Activated CD8-positive, alpha-beta memory T cell treated with anti-CD3 and anti-CD28 coated beads, Interleukin-2, amount 10 ng/mL, durations not matched to agents 7 days and 5 days (primary cell): ENCODE data around the gene SFTPB. TPM values are rescaled to one million over a fixed set of nuclear protein-coding genes. Genes with fewer than 3 reads are reported as not detected.
"Not testable (repeated sequence)": the region's sequence is repeated elsewhere in the genome, so short reads cannot be mapped to it uniquely, and the experiment has no call there.

Experiments
- ATAC-seq: fragments of 150-1000 bp; cut with Tn5 transposase; one replicate; pipeline ENCODE4 v1.10.0; 2021; ENCODE audit warnings: moderate library complexity
- CTCF ChIA-PET: fragments of 350-600 bp; sonication (Branson Sonifier 250); formaldehyde crosslinking; loops from one replicate; lab custom pipeline; 2021; ENCODE audit warnings: antibody characterized with exemption; lab: Charles Lee
- DNase-seq: peaks from one replicate; pipeline ENCODE4 v3.0.0-alpha.2; 2020
- H3K27ac Mint-ChIP-seq: one replicate; pipeline ENCODE4 v1.8.0; 2021; ENCODE audit warnings: mild to moderate bottlenecking, mixed read lengths
- H3K27me3 Mint-ChIP-seq: one replicate; pipeline ENCODE4 v1.8.0; 2021; ENCODE audit warnings: mixed read lengths
- H3K36me3 Mint-ChIP-seq: one replicate; pipeline ENCODE4 v1.8.0; 2021; ENCODE audit warnings: mild to moderate bottlenecking, mixed read lengths
- H3K4me1 Mint-ChIP-seq: one replicate; pipeline ENCODE4 v1.8.0; 2021; ENCODE audit warnings: mixed read lengths
- H3K4me3 Mint-ChIP-seq: one replicate; pipeline ENCODE4 v1.8.0; 2021; ENCODE audit warnings: mild to moderate bottlenecking, moderate library complexity, mixed read lengths
- H3K9me3 Mint-ChIP-seq: one replicate; pipeline ENCODE4 v1.8.0; 2022; ENCODE audit warnings: low read depth, mixed read lengths
- total RNA-seq, 2 experiments: library from RNA; stranded (reverse); gene quantifications; one replicate each; pipeline ENCODE4 v1.2.3, GENCODE V29; 2021

The SFTPB gene
- total RNA-seq, 2 experiments from 2014 or later = not detected

DNA sequence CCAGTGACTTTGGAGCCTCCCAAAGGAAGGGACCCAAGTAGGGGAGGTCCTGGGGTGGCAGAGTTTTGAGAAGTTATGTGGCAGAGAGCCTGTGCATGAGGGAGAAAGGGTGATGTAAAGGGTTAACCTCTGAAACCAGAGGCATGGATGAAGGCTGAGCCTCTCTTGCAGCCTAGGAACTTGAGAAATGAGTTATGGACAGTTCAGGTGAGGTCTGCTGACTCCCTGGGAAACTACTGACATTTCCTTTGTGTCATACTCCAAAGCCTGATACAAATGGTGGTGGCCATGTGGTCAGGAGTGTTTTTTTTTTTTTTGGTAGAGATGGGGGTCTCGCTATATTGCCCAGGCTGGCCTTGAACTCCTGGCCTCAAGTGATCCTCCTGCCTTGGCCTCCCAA, 13.8 kb upstream of the SFTPB start:
- no peak for ATAC-seq
- peaks cover 13% of the 10 kb centered on the region for H3K27me3 Mint-ChIP-seq
- peak overlapping the region; percentile 72 for H3K4me3 Mint-ChIP-seq
- H3K36me3 Mint-ChIP-seq = peaks cover 7% of the 10 kb centered on the region
- CTCF ChIA-PET = interaction anchor here (1.3 to 9.6 kb wide), 6 partner anchors 11 to 399 kb away, joined by 4 to 189 read pairs (median 8); partner anchors contain the start of gene GNLY
- no peak for DNase-seq
- peaks cover 32% of the 10 kb centered on the region for H3K4me1 Mint-ChIP-seq
- H3K27ac Mint-ChIP-seq = peak overlapping the region; percentile 82
- peaks cover 1% of the 10 kb centered on the region for H3K9me3 Mint-ChIP-seq

DNA sequence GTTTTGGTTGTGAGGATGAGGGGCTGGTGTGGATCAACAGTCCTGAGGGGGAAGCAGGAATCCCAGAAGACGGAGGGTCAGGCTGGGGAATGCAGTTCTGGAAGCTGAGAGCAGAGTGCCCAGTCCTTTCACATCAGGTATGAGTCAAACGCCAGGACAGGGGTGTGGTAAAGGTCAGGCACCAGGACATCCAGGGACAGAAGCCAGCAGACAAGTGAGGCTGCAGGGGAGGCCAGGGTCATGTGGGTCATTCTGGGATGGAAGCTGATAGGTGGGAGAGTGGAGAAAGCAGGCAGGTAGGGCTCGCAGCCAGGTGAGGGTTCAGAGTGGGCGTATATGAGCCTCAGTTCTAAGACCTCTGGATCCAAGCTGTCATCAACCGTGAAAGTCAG, 13.4 kb upstream of the SFTPB start:
- H3K36me3 Mint-ChIP-seq = peaks cover 7% of the 10 kb centered on the region
- H3K27ac Mint-ChIP-seq = peak overlapping the region; percentile 82
- CTCF ChIA-PET = interaction anchor here (1.1 to 9.6 kb wide), 9 partner anchors 11 to 399 kb away, joined by 3 to 189 read pairs (median 6); partner anchors contain the start of gene GNLY
- peak overlapping the region; percentile 72 for H3K4me3 Mint-ChIP-seq
- no peak for ATAC-seq
- peaks cover 1% of the 10 kb centered on the region for H3K9me3 Mint-ChIP-seq
- DNase-seq = no peak
- H3K4me1 Mint-ChIP-seq = peaks cover 32% of the 10 kb centered on the region
- peaks cover 12% of the 10 kb centered on the region for H3K27me3 Mint-ChIP-seq

GRCh38 chr2:85680707-85681371, 12.8 kb upstream of the SFTPB start:
- ATAC-seq (peak; percentile 56), DNase-seq (no peak)
- Mint-ChIP-seq H3K4me1 (peaks cover 32% of the 10 kb centered on the region), H3K36me3 (peaks cover 7% of the 10 kb centered on the region), H3K9me3 (peaks cover 1% of the 10 kb centered on the region), H3K27me3 (peaks cover 9% of the 10 kb centered on the region), H3K27ac (peak overlapping the region; percentile 82), H3K4me3 (peak overlapping the region; percentile 72)
- CTCF ChIA-PET = interaction anchor here (0.6 to 9.6 kb wide), 15 partner anchors 12 to 399 kb away, joined by 3 to 189 read pairs (median 6); partner anchors contain the start of gene GNLY

DNA sequence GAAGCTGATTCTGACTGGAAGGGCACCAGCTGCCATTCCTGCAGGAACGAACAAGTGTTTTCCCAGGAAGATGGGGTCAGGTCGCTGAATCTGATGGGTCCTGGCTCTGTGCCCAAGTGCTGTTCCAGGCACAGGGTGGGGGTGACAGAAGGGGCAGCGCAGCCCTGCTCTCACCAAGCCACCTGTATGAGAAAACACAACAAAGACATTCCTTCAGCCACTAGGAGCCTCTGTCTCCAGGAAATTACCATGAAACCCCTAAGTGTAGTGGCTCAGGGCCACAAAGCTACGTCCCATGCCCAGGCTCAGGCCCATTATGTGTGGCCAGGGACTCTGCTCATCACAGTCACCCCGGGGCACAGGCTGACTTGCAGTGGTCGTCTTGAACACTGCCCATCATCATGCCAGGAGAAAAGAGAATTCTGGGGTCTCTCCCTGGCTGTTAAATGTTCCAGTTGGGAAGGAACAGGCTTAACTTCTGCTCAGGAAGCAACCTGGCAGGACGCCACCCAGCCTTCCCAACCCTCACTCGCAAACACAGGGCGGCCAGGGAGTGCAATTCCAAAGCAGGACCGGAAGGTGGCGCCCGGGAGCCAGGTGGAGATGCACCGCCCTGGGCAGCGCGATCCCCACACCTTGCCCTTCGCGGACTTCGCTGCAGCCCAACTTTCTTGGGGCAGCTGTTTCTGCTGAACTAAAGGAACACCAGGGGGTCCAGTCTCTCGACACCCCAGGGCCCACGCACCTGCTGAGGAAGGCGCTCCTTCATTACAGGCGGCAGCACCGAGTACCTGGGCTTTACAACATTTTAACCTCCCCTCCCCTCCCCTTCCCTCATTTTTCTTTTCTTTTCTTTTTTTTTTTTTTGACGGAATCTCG, 11.0 kb upstream of the SFTPB start:
- peaks cover 32% of the 10 kb centered on the region for H3K4me1 Mint-ChIP-seq
- H3K27ac Mint-ChIP-seq = peak overlapping the region; percentile 34
- peaks cover 1% of the 10 kb centered on the region for H3K9me3 Mint-ChIP-seq
- no peak overlapping the region for H3K4me3 Mint-ChIP-seq
- DNase-seq = peak; percentile 84
- peaks cover 12% of the 10 kb centered on the region for H3K27me3 Mint-ChIP-seq
- ATAC-seq = peak; percentile 88
- H3K36me3 Mint-ChIP-seq = peaks cover 7% of the 10 kb centered on the region
- CTCF ChIA-PET = interaction anchor here (0.6 to 9.6 kb wide), 32 partner anchors 9 to 382 kb away, joined by 3 to 189 read pairs (median 3); partner anchors contain the start of genes GNLY and SFTPB

DNA sequence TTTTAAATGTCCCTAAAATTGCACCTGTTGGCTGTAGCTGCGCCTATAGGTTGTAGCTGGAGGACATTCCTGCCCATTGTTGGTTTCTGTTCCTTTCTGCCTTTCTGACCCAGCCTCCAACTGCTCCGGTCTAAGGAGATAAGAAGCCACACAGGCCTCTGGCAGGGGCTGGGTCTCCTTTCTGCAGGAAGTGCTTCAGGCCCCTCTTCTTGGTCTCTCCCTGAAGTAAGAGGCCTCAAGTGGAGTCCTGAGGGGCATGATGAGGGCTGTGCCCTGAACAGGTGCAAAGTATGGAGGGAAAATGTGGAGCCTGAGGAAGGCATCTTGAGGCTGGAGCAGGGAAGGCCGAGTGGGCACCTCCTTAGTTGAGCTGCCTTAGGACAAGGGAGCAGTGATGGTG, 10.4 kb upstream of the SFTPB start:
- H3K4me1 Mint-ChIP-seq = peaks cover 32% of the 10 kb centered on the region
- DNase-seq = no peak
- H3K4me3 Mint-ChIP-seq = no peak overlapping the region
- ATAC-seq = no peak
- peaks cover 1% of the 10 kb centered on the region for H3K9me3 Mint-ChIP-seq
- no peak overlapping the region for H3K27ac Mint-ChIP-seq
- CTCF ChIA-PET = interaction anchor here (0.7 to 9.6 kb wide), 16 partner anchors 8 to 316 kb away, joined by 3 to 189 read pairs (median 6); partner anchors contain the start of gene GNLY
- peaks cover 12% of the 10 kb centered on the region for H3K27me3 Mint-ChIP-seq
- H3K36me3 Mint-ChIP-seq = peaks cover 7% of the 10 kb centered on the region

GRCh38 chr2:85675866-85676548, 8.0 kb upstream of the SFTPB start:
- Mint-ChIP-seq H3K27ac (no peak overlapping the region), H3K4me3 (no peak overlapping the region), H3K4me1 (peaks cover 20% of the 10 kb centered on the region), H3K27me3 (peaks cover 12% of the 10 kb centered on the region), H3K36me3 (peaks cover 2% of the 10 kb centered on the region), H3K9me3 (peaks cover 1% of the 10 kb centered on the region)
- DNase-seq (no peak), ATAC-seq (no peak)
- CTCF ChIA-PET = interaction anchor here (0.6 to 2.0 kb wide), 12 partner anchors 13 to 139 kb away, joined by 3 to 12 read pairs (median 3); no protein-coding TSS in a partner anchor

DNA sequence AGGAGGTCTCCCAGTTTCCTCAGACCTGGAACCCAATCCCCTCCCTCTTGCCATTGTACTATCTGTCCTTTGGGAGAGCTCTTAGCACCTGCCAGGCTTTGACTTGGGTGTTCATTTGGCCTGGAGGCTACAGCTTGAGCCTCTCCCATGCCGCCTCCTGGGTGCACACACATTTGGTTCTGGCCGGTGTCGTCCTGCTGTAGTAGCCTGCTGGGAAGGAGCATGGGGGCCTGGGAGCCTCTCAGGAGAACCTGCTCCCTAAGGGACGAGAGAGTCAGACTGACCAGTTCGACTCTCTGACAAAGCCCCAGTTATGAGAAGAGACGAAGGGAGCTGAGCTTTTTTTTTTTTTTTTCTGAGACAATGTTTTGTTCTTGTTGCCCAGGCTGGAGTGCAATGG, 7.4 kb upstream of the SFTPB start:
- CTCF ChIA-PET = interaction anchor here (1.0 to 2.0 kb wide), 5 partner anchors 28 to 128 kb away, joined by 3 to 6 read pairs (median 3); no protein-coding TSS in a partner anchor
- Mint-ChIP-seq H3K4me3 (no peak overlapping the region), H3K27me3 (peaks cover 14% of the 10 kb centered on the region), H3K4me1 (peaks cover 17% of the 10 kb centered on the region), H3K36me3 (peaks cover 2% of the 10 kb centered on the region), H3K9me3 (peaks cover 1% of the 10 kb centered on the region), H3K27ac (no peak overlapping the region)
- DNase-seq (no peak), ATAC-seq (no peak)

GRCh38 chr2:85674417-85674816, 6.4 kb upstream of the SFTPB start:
- ATAC-seq = no peak

GRCh38 chr2:85673716-85674375, 5.8 kb upstream of the SFTPB start:
- Mint-ChIP-seq H3K9me3 (no peaks in the 10 kb centered on the region), H3K36me3 (no peaks in the 10 kb centered on the region), H3K4me3 (no peak overlapping the region), H3K27me3 (peaks cover 12% of the 10 kb centered on the region), H3K4me1 (peaks cover 8% of the 10 kb centered on the region), H3K27ac (no peak overlapping the region)
- DNase-seq = no peak
- ATAC-seq = no peak
- CTCF ChIA-PET = interaction anchor here (0.9 to 1.6 kb wide), 3 partner anchors 25 to 140 kb away, joined by 3 to 4 read pairs (median 3); no protein-coding TSS in a partner anchor

More at GRCh38 chr2:85674417-85674816, 6.4 kb upstream of the SFTPB start:
- H3K36me3 Mint-ChIP-seq = no peaks in the 10 kb centered on the region
- H3K9me3 Mint-ChIP-seq = no peaks in the 10 kb centered on the region
- CTCF ChIA-PET = interaction anchor here (1.4 to 1.6 kb wide), 2 partner anchors 129 to 140 kb away, joined by 4 read pairs; no protein-coding TSS in a partner anchor
- peaks cover 12% of the 10 kb centered on the region for H3K27me3 Mint-ChIP-seq
- DNase-seq = no peak
- no peak overlapping the region for H3K27ac Mint-ChIP-seq
- H3K4me1 Mint-ChIP-seq = peaks cover 13% of the 10 kb centered on the region
- H3K4me3 Mint-ChIP-seq = no peak overlapping the region

GRCh38 chr2:85672456-85672855, 4.5 kb upstream of the SFTPB start:
- Mint-ChIP-seq H3K4me1 (peaks cover 5% of the 10 kb centered on the region), H3K27me3 (peaks cover 12% of the 10 kb centered on the region), H3K36me3 (no peaks in the 10 kb centered on the region), H3K27ac (no peak overlapping the region), H3K4me3 (no peak overlapping the region), H3K9me3 (no peaks in the 10 kb centered on the region)
- CTCF ChIA-PET = interaction anchor here (0.6 to 1.5 kb wide), 2 partner anchors 33 to 143 kb away, joined by 3 read pairs; no protein-coding TSS in a partner anchor
- no peak for DNase-seq
- no peak for ATAC-seq

- not testable (repeated sequence) for H3K27me3 Mint-ChIP-seq, H3K4me3 Mint-ChIP-seq, H3K4me1 Mint-ChIP-seq, DNase-seq, H3K27ac Mint-ChIP-seq, ATAC-seq, H3K36me3 Mint-ChIP-seq, H3K9me3 Mint-ChIP-seq
- CTCF ChIA-PET = interaction anchor here (1.4 to 1.5 kb wide), 2 partner anchors 8 to 33 kb away, joined by 4 read pairs; no protein-coding TSS in a partner anchor
These were observed 2.4 kb upstream of the SFTPB start for GRCh38 chr2:85670416-85670815.

DNA sequence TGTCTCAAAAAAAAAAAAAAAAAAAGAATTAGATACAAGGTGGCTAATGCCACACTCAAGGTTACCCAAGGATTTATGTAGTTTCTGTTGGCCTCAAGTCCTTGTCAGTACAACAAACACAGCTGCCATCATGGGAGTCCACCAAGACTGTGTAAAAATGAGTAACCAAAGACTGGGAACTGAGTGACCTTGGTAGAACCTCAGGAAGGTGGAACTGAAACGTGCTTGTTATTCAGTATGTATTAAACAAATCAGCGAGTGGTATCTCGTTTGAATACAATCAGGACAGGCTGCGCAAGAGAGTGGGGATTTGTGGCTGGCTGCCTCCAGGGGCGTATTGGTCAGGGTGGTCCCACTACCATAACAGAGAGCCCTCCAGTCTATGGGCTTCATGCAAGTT, 1.6 kb upstream of the SFTPB start:
- no peak for ATAC-seq
- no peaks in the 10 kb centered on the region for H3K9me3 Mint-ChIP-seq
- DNase-seq = no peak
- H3K4me1 Mint-ChIP-seq = peaks cover 5% of the 10 kb centered on the region
- CTCF ChIA-PET = interaction anchor here (1.0 to 1.7 kb wide), 4 partner anchors 9 to 45 kb away, joined by 3 to 5 read pairs (median 4); no protein-coding TSS in a partner anchor
- H3K27ac Mint-ChIP-seq = no peak overlapping the region
- H3K4me3 Mint-ChIP-seq = no peak overlapping the region
- peaks cover 6% of the 10 kb centered on the region for H3K27me3 Mint-ChIP-seq
- H3K36me3 Mint-ChIP-seq = no peaks in the 10 kb centered on the region
